Sigmoid colon (tissue), 7 donors: Measurements from ENCODE around the gene SYNC. TPM values are rescaled to one million over a fixed set of nuclear protein-coding genes. Genes with fewer than 3 reads are reported as not detected.
A peak's percentile ranks its signal among the peaks of the same experiment; 100 is the strongest.
"Not testable (repeated sequence)": the region's sequence is repeated elsewhere in the genome, so short reads cannot be mapped to it uniquely, and the experiment has no call there.

ENCODE experiments used
- DNase-seq: peaks from one replicate; pipeline ENCODE4 v3.0.0-alpha.2; 2019
- H3K27ac ChIP-seq, 4 donors: fragments of 200-600 bp; sonication (generic); one replicate each; pipeline ENCODE4 v1.5.1; 2016 to 2019; ENCODE audit warnings: mild to moderate bottlenecking in 1 of 4
- H3K27me3 ChIP-seq, 3 donors: fragments of 200-600 bp; sonication (generic); one replicate each; pipeline ENCODE4 v1.5.1; 2019; ENCODE audit warnings: mild to moderate bottlenecking in 1 of 3
- H3K36me3 ChIP-seq, 4 donors: fragments of 200-600 bp; sonication (generic); one replicate each; pipeline ENCODE4 v1.5.1; 2016 to 2019
- H3K4me1 ChIP-seq, 4 donors: fragments of 200-600 bp; sonication (generic); one replicate each; pipeline ENCODE4 v1.5.1; 2017 to 2019
- H3K4me3 ChIP-seq, 4 donors: fragments of 200-600 bp; sonication (generic); one replicate each; pipeline ENCODE4 v1.5.1; 2017 to 2019; ENCODE audit warnings: mild to moderate bottlenecking in 2 of 4, moderate library complexity in 1 of 4
- H3K9me3 ChIP-seq, 4 donors: fragments of 200-600 bp in 3 of 4; sonication (generic) in 3 of 4; one replicate each; pipeline versions ENCODE4 v1.5.1 to v1.6.1; 2013 to 2019
- EP300 ChIP-seq, 4 donors: sonication (generic); formaldehyde crosslinking; IDR thresholded peaks; one replicate each; pipeline ENCODE4 v1.6.1; 2017; ENCODE audit warnings: antibody characterized with exemption in 4 of 4
- POLR2A ChIP-seq, 2 donors: fragments of 450-650 bp; IDR thresholded peaks; one replicate each; pipeline ENCODE4 v1.6.1; 2016; ENCODE audit warnings: antibody characterized with exemption in 2 of 2, mild to moderate bottlenecking in 2 of 2, moderate library complexity in 2 of 2
- POLR2AphosphoS5 ChIP-seq, 4 donors: sonication (generic); formaldehyde crosslinking; IDR thresholded peaks; one replicate each; pipeline ENCODE4 v1.6.1; 2017; ENCODE audit warnings: antibody characterized with exemption in 4 of 4
- WGBS, 2 donors: extraction: QIAGEN DNeasy Blood & Tissue Kit; methylation state at CpG; one replicate each; pipeline ENCODE4 v1.1.7; 2013; 5-methylcytosine and 5-hydroxymethylcytosine counted together
- intact Hi-C: fragments of 100-400 bp; cut with DNase I; formaldehyde crosslinking; loops from one replicate; pipeline ENCODE4 v1.15.1; 2023
- polyA plus RNA-seq, 3 donors: library from polyadenylated mRNA; stranded (reverse); fragments of 200-250 nt; gene quantifications; one replicate each; pipeline ENCODE4 v1.2.3, GENCODE V29; 2013
- total RNA-seq, 4 donors: library from RNA; depleted of rRNA; stranded (reverse); fragments of >200 nt; gene quantifications; one replicate each; pipeline ENCODE4 v1.1.0, GENCODE V29; 2016
- TF ChIP-seq, protein P1 (sequence below), 4 experiments: fragments of 450-650 bp in 3 of 4; fragments of 200-600 bp in 1 of 4; IDR thresholded peaks; one replicate each; pipeline ENCODE4 v1.5.1; 2016 to 2019; ENCODE audit warnings: antibody characterized with exemption in 4 of 4, mild to moderate bottlenecking in 3 of 4, moderate library complexity in 2 of 4
- donor health status: healthy with polysubstance abuse.
- donor health status: Bipolar disorder and iron deficiency.
- donor health status: healthy.

The SYNC gene
- total and polyA plus RNA-seq, 7 donors, result 6.9 to 87.5 (median 22.5) TPM

DNA sequence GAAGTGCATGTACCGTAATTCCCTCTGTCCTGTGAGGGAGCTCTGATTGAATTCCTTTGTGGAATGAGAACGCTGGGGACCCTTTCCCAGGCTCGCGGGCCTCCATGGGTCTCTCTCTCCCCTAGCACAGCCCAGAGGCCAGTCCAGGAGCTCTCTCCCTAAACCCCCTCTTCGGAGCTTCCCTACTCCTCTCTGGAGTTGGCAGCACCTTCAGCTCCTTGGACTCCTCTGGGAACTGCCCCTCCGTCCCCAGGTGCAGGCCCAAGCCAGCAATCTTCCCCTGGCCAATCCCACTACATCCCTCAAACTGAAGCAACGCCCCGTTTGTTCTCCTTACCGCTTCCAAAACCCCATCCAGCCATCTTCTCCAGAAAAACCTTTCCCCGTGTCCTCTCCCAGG lies 10.5 kb upstream of the SYNC start:
- Histone ChIP-seq H3K4me3 (no peak overlapping the region), H3K27ac (no peak overlapping the region), H3K4me1 (peaks cover 0 to 7% (median 0%) of the 10 kb centered on the region in 4 donors), H3K27me3 (no peaks in the 10 kb centered on the region), H3K36me3 (no peaks in the 10 kb centered on the region), H3K9me3 (no peaks in the 10 kb centered on the region)
- TF ChIP-seq EP300 (IDR thresholded peaks at IDR 0.05), result no peak
- TF ChIP-seq POLR2AphosphoS5 (IDR thresholded peaks at IDR 0.05), result no peak
- TF ChIP-seq, protein P1, sequence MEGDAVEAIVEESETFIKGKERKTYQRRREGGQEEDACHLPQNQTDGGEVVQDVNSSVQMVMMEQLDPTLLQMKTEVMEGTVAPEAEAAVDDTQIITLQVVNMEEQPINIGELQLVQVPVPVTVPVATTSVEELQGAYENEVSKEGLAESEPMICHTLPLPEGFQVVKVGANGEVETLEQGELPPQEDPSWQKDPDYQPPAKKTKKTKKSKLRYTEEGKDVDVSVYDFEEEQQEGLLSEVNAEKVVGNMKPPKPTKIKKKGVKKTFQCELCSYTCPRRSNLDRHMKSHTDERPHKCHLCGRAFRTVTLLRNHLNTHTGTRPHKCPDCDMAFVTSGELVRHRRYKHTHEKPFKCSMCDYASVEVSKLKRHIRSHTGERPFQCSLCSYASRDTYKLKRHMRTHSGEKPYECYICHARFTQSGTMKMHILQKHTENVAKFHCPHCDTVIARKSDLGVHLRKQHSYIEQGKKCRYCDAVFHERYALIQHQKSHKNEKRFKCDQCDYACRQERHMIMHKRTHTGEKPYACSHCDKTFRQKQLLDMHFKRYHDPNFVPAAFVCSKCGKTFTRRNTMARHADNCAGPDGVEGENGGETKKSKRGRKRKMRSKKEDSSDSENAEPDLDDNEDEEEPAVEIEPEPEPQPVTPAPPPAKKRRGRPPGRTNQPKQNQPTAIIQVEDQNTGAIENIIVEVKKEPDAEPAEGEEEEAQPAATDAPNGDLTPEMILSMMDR (IDR thresholded peaks at IDR 0.05), result no peak
- no peak for TF ChIP-seq POLR2A (IDR thresholded peaks at IDR 0.05)
- intact Hi-C loops, result loop anchor here (5.0 kb wide), 1 partner anchor 159 kb away; the partner anchor contains the start of gene FNDC5
- DNase-seq, result no peak
- WGBS, 2 donors, result 89 to 94% methylated on average over 10 of the region's 10 CpGs

DNA sequence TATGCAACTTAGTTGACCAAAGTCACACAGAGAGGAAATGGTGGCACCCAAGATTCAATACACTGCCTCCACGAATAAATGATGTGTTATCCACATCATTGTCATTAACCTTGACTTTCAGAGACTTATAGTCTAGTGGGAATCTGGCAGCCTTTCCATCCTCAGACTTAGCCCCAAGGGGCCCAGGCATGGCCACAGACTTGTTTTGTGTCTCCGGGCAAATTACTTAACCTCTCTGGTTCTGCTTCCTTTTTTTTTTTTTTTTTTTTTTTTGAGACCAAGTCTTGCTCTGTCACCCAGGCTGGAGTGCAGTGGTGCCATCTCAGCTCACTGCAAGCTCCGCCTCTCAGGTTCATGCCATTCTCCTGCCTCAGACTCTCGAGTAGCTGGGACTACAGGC lies 8.7 kb upstream of the SYNC start:
- H3K27ac ChIP-seq, H3K36me3 ChIP-seq, H3K4me3 ChIP-seq, H3K9me3 ChIP-seq, DNase-seq, H3K27me3 ChIP-seq: not testable (repeated sequence)
- intact Hi-C loops, result loop anchor here (5.0 kb wide), 1 partner anchor 161 kb away; the partner anchor contains the start of gene FNDC5
- peaks cover 0 to 16% (median 6%) of the 10 kb centered on the region in 4 donors for H3K4me1 ChIP-seq
- WGBS, 2 donors, result 80 to 82% methylated on average over 4 of the region's 4 CpGs

DNA sequence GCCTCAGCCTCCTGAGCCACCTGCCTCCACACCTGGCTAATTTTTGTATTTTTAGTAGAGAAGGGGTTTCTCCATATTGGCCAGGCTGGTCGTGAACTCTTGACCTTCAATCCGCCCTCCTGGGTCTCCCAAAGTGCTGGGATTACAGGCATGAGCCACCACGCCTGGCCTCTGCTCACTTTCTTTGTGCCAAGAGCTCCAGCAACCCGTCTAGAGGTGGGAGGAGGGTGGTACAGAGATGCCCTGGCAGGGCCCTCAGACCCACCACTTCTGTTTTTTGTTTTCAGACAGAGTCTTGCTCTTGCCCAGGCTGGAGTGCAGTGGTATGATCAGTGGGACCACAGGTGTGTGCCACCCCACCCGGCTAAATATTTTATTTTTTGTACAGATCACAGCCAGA lies 6.9 kb upstream of the SYNC start:
- 64 to 78% methylated on average over 5 of the region's 5 CpGs for WGBS, 2 donors
- DNase-seq, result no peak
- no peak overlapping the region for H3K4me3 ChIP-seq
- H3K27me3 ChIP-seq, result no peaks in the 10 kb centered on the region
- H3K9me3 ChIP-seq, result no peaks in the 10 kb centered on the region
- no peak overlapping the region for H3K27ac ChIP-seq
- intact Hi-C loops, result no loop called here
- TF ChIP-seq EP300 (IDR thresholded peaks at IDR 0.05) (no peak), POLR2A (IDR thresholded peaks at IDR 0.05) (no peak), POLR2AphosphoS5 (IDR thresholded peaks at IDR 0.05) (no peak)
- TF ChIP-seq, protein P1 (IDR thresholded peaks at IDR 0.05), result no peak
- peaks cover 0 to 24% (median 14%) of the 10 kb centered on the region in 4 donors for H3K4me1 ChIP-seq
- H3K36me3 ChIP-seq, result no peaks in the 10 kb centered on the region

DNA sequence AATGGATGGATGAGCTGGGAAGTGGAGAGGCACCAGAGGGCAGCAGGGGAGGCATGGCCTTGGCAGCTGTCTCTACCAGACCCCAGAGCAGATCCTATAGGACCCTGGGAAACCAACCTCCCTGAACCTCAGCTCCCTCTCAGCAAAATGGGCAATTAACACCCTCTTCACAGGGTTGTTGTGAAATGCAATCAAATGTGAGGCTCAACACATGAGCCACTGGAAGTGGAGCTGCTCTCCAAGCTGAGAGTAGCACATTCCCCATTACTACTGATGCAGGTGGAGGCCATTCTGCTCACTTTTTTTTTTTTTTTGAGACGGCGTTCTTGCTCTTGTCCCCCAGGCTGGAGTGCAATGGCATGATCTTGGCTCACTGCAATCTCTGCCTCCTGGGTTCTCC lies 6.5 kb upstream of the SYNC start:
- Histone ChIP-seq H3K27me3 (no peaks in the 10 kb centered on the region), H3K27ac (no peak overlapping the region), H3K36me3 (no peaks in the 10 kb centered on the region), H3K9me3 (no peaks in the 10 kb centered on the region), H3K4me3 (no peak overlapping the region), H3K4me1 (peaks cover 0 to 28% (median 17%) of the 10 kb centered on the region in 4 donors)
- WGBS, 2 donors, result 84 to 88% methylated on average over 2 of the region's 2 CpGs
- TF ChIP-seq POLR2AphosphoS5 (IDR thresholded peaks at IDR 0.05), result no peak
- TF ChIP-seq POLR2A (IDR thresholded peaks at IDR 0.05), result no peak
- no peak for TF ChIP-seq EP300 (IDR thresholded peaks at IDR 0.05)
- TF ChIP-seq, protein P1 (IDR thresholded peaks at IDR 0.05), result no peak
- no peak for DNase-seq
- intact Hi-C loops, result no loop called here

DNA sequence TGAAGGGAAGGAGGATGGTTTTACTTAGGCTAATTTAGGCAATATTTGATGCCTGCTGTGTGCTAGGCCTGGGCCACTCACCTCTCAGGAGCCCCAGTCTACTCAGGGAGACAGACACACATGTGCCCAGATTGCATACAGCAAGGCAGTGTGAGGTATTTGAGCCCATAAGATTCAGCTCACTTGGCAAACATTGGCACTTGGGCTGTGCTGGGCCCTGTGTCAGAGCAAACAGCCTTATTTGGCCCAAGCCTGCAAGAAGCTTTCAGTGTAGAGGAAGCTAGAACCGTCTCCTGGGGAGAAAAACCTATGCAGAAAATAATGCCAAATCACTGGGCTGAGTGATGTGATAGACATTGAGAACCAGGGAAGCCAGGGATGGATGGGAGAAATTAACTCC lies 3.9 kb upstream of the SYNC start:
- 56 to 69% methylated on average over 1 of the region's 1 CpG for WGBS, 2 donors
- H3K27ac ChIP-seq, result peak overlapping the region; percentile 54 to 95 (median 75)
- peaks cover 0 to 40% (median 36%) of the 10 kb centered on the region in 4 donors for H3K4me1 ChIP-seq
- H3K9me3 ChIP-seq, result no peaks in the 10 kb centered on the region
- no peak overlapping the region for H3K4me3 ChIP-seq
- intact Hi-C loops, result no loop called here
- no peak for DNase-seq
- no peaks in the 10 kb centered on the region for H3K27me3 ChIP-seq
- H3K36me3 ChIP-seq, result no peaks in the 10 kb centered on the region
- TF ChIP-seq, protein P1 (IDR thresholded peaks at IDR 0.05), result no peak
- TF ChIP-seq EP300 (IDR thresholded peaks at IDR 0.05) (no peak), POLR2A (IDR thresholded peaks at IDR 0.05) (no peak), POLR2AphosphoS5 (IDR thresholded peaks at IDR 0.05) (no peak)
